B cell (primary cell): Measurements from ENCODE around the gene POLE. TPM values are rescaled to one million over a fixed set of nuclear protein-coding genes. Genes with fewer than 3 reads are reported as not detected.

Source experiments
- ATAC-seq: fragments of 200-7000 bp; cut with Tn5 transposase; one replicate; pipeline ENCODE4 v1.10.0; 2021; ENCODE audit warnings: low read depth, mild to moderate bottlenecking, moderate number of reproducible peaks, moderate library complexity
- CTCF ChIA-PET: fragments of 350-600 bp; sonication (Branson Sonifier 250); formaldehyde crosslinking; loops from one replicate; lab custom pipeline; 2021; ENCODE audit warnings: antibody characterized with exemption, inconsistent platforms; lab: Charles Lee
- POLR2A ChIA-PET: fragments of 350-600 bp; sonication (Branson Sonifier 250); formaldehyde crosslinking; loops from one replicate; lab custom pipeline; 2021; ENCODE audit warnings: antibody characterized with exemption; lab: Charles Lee
- DNase-seq: peaks from one replicate; pipeline ENCODE4 v3.0.0; 2013
- H2AFZ ChIP-seq: 2 replicates; pipeline ENCODE4 v1.6.1; 2012; ENCODE audit warnings: mild to moderate bottlenecking, low read depth, low read length; ENCODE audit not compliant: insufficient read depth, poor library complexity, severe bottlenecking
- H3K27ac ChIP-seq, 2 donors: 1 replicate in 1 of 2; 2 replicates in 1 of 2; pipeline ENCODE4 v1.5.1; 2012 to 2013; ENCODE audit warnings: low read length in 2 of 2, mild to moderate bottlenecking in 2 of 2, moderate library complexity in 1 of 2
- H3K27me3 ChIP-seq, 4 experiments: fragments of 200-600 bp in 1 of 4; sonication (generic) in 1 of 4; replicated peaks in 1 of 4; 1 replicate in 2 of 4; 2 replicates in 2 of 4; pipeline versions ENCODE4 v1.6.1 to v1.7.0; 2013 to 2016; ENCODE audit warnings: low read length in 3 of 4, mild to moderate bottlenecking in 2 of 4, mixed read lengths in 1 of 4, moderate library complexity in 1 of 4; ENCODE audit not compliant: insufficient read depth in 4 of 4, control insufficient read depth in 3 of 4; ENCODE audit errors: control extremely low read depth in 1 of 4
- H3K36me3 ChIP-seq, 2 experiments: replicated peaks in 1 of 2; 1 replicate in 1 of 2; 2 replicates in 1 of 2; pipeline versions ENCODE4 v1.6.1 to v1.7.1; 2013; ENCODE audit warnings: low read length in 1 of 2; ENCODE audit not compliant: insufficient read depth in 2 of 2, control insufficient read depth in 1 of 2; ENCODE audit errors: control extremely low read depth in 1 of 2, extremely low read depth in 1 of 2
- H3K4me1 ChIP-seq, 2 donors: fragments of 200-600 bp in 1 of 2; sonication (generic) in 1 of 2; 1 replicate in 1 of 2; 2 replicates in 1 of 2; pipeline versions ENCODE4 v1.5.1 to v1.6.1; 2013 to 2017; ENCODE audit warnings: low read length in 2 of 2; ENCODE audit not compliant: control insufficient read depth in 2 of 2, insufficient read depth in 2 of 2
- H3K4me2 ChIP-seq: replicated peaks from 2 replicates; pipeline ENCODE3; 2012; ENCODE audit warnings: mild to moderate bottlenecking, low read depth, low read length; ENCODE audit not compliant: poor library complexity, severe bottlenecking
- H3K4me3 ChIP-seq, 5 experiments: fragments of 200-600 bp in 1 of 5; sonication (generic) in 1 of 5; 1 replicate in 3 of 5; 2 replicates in 2 of 5; pipeline versions ENCODE4 v1.5.1 to v1.7.0; 2011 to 2016; ENCODE audit warnings: low read length in 4 of 5, mild to moderate bottlenecking in 4 of 5, low read depth in 2 of 5, control low read depth in 1 of 5, moderate library complexity in 1 of 5; ENCODE audit not compliant: insufficient read depth in 1 of 5; ENCODE audit errors: control extremely low read depth in 1 of 5, extremely low read depth in 1 of 5
- H3K79me2 ChIP-seq: fragments of 200-600 bp; sonication (generic); one replicate; pipeline ENCODE4 v1.6.0; 2016; ENCODE audit warnings: low read length; ENCODE audit not compliant: control insufficient read depth, insufficient read depth
- H3K9ac ChIP-seq: fragments of 200-600 bp; sonication (generic); 2 replicates; pipeline ENCODE4 v1.6.1; 2017; ENCODE audit warnings: mild to moderate bottlenecking, low read length, moderate library complexity
- H3K9me3 ChIP-seq, 3 donors: one replicate each; pipeline versions ENCODE4 v1.6.1 to v1.7.1; 2013; ENCODE audit warnings: low read length in 2 of 3; ENCODE audit not compliant: control insufficient read depth in 2 of 3, insufficient read depth in 1 of 3; ENCODE audit errors: control extremely low read depth in 1 of 3
- H4K20me1 ChIP-seq: 2 replicates; pipeline ENCODE4 v1.6.0; 2012; ENCODE audit warnings: mild to moderate bottlenecking, low read length; ENCODE audit not compliant: insufficient read depth, control insufficient read depth, poor library complexity, severe bottlenecking
- H3K27ac Mint-ChIP-seq: one replicate; pipeline ENCODE4 v1.8.0; 2021; ENCODE audit warnings: mixed read lengths
- H3K27me3 Mint-ChIP-seq: one replicate; pipeline ENCODE4 v1.8.0; 2021; ENCODE audit warnings: mixed read lengths
- H3K4me1 Mint-ChIP-seq: one replicate; pipeline ENCODE4 v1.8.0; 2021; ENCODE audit warnings: mixed read lengths
- H3K4me3 Mint-ChIP-seq: one replicate; pipeline ENCODE4 v1.8.0; 2021; ENCODE audit warnings: mixed read lengths
- H3K9me3 Mint-ChIP-seq: one replicate; pipeline ENCODE4 v1.8.0; 2022; ENCODE audit warnings: mixed read lengths; ENCODE audit not compliant: insufficient read depth
- CTCF ChIP-seq: fragments of 200-600 bp; IDR thresholded peaks from one replicate; pipeline ENCODE4 v1.8.0; 2022; ENCODE audit warnings: antibody characterized with exemption, mild to moderate bottlenecking
- EZH2 ChIP-seq: IDR thresholded peaks from 2 replicates; pipeline ENCODE4 v1.6.1; 2012; ENCODE audit warnings: borderline replicate concordance, low read depth, mild to moderate bottlenecking, moderate library complexity, low read length; ENCODE audit not compliant: insufficient read depth, poor library complexity, severe bottlenecking
- WGBS: methylation state at CpG from one replicate; pipeline ENCODE4 v1.1.5; 2013; ENCODE audit warnings: missing lambda C conversion rate; ENCODE audit not compliant: insufficient coverage; 5-methylcytosine and 5-hydroxymethylcytosine counted together
- intact Hi-C: fragments of 100-400 bp; cut with micrococcal nuclease; formaldehyde crosslinking; loops from one replicate; pipeline ENCODE4 v1.10.0; 2022
- polyA plus RNA-seq: library from polyadenylated mRNA; depleted of rRNA; stranded (reverse); fragments of >200 nt; gene quantifications from 2 replicates; pipeline ENCODE4 v1.2.3, GENCODE V29; 2012
- total RNA-seq, 2 donors: library from RNA; stranded (reverse); fragments of 120-200 nt in 1 of 2; gene quantifications; 1 replicate in 1 of 2; 2 replicates in 1 of 2; pipeline versions ENCODE4 v1.2.3 to v1.2.4, GENCODE V29; 2013 to 2022

POLE gene
- total and polyA plus RNA-seq, 2 donors (not counting 1 experiment from before 2014, with no cell fraction given), result 32.0 to 62.0 TPM

GRCh38 chr12:132647858-132648257 lies 39.3 kb downstream of the POLE start:
- Histone ChIP-seq H4K20me1 (no peaks in the 10 kb centered on the region), H2AFZ (no peak overlapping the region), H3K4me3 (no peak overlapping the region), H3K9ac (no peak overlapping the region), H3K4me1 (no peaks in the 10 kb centered on the region), H3K9me3 (no peaks in the 10 kb centered on the region), H3K27me3 (no peaks in the 10 kb centered on the region), H3K79me2 (no peaks in the 10 kb centered on the region), H3K4me2 (no peak overlapping the region), H3K36me3 (peaks cover 0 to 6% of the 10 kb centered on the region in 2 experiments), H3K27ac (no peak overlapping the region)
- ChIA-PET POLR2A (no interaction called here), CTCF (no interaction called here)
- Mint-ChIP-seq H3K4me1 (no peaks in the 10 kb centered on the region), H3K27ac (no peak overlapping the region), H3K9me3 (no peaks in the 10 kb centered on the region), H3K27me3 (no peaks in the 10 kb centered on the region), H3K4me3 (no peak overlapping the region)
- TF ChIP-seq EZH2 (no peak), CTCF (no peak)
- no peak for DNase-seq
- intact Hi-C loops, result no loop called here
- 95% methylated on average over 9 of the region's 10 CpGs for WGBS
- ATAC-seq, result no peak

GRCh38 chr12:132646850-132647249 lies 40.3 kb downstream of the POLE start:
- ChIA-PET CTCF (no interaction called here), POLR2A (interaction anchor here (0.6 kb wide), 1 partner anchor 10 kb away, joined by 5 read pairs; no protein-coding TSS in a partner anchor)
- H3K79me2 ChIP-seq, result no peaks in the 10 kb centered on the region
- WGBS, result 90% methylated on average over 2 of the region's 7 CpGs
- H3K36me3 ChIP-seq, result peaks cover 0 to 11% of the 10 kb centered on the region in 2 experiments
- no peaks in the 10 kb centered on the region for H3K27me3 Mint-ChIP-seq
- ATAC-seq, result no peak
- intact Hi-C loops, result no loop called here
- no peak overlapping the region for H3K4me3 ChIP-seq
- H3K9me3 Mint-ChIP-seq, result no peaks in the 10 kb centered on the region
- H3K9ac ChIP-seq, result no peak overlapping the region
- H3K4me2 ChIP-seq, result no peak overlapping the region
- no peak overlapping the region for H3K4me3 Mint-ChIP-seq
- no peak overlapping the region for H3K27ac ChIP-seq
- no peaks in the 10 kb centered on the region for H3K4me1 ChIP-seq
- TF ChIP-seq EZH2, result no peak
- TF ChIP-seq CTCF, result no peak
- no peaks in the 10 kb centered on the region for H3K27me3 ChIP-seq
- no peak overlapping the region for H3K27ac Mint-ChIP-seq
- no peak overlapping the region for H2AFZ ChIP-seq
- H3K9me3 ChIP-seq, result no peaks in the 10 kb centered on the region
- no peaks in the 10 kb centered on the region for H4K20me1 ChIP-seq
- DNase-seq, result no peak
- no peaks in the 10 kb centered on the region for H3K4me1 Mint-ChIP-seq
